GM19395 (cell line): Measurements from ENCODE around the gene CTNNA2.
A peak's percentile ranks its signal among the peaks of the same experiment; 100 is the strongest.

Source experiments
- ATAC-seq: cut with Tn5 transposase; IDR thresholded peaks from one replicate; pipeline ENCODE4 v1.9.1; 2021; ENCODE audit warnings: mild to moderate bottlenecking, moderate library complexity; ENCODE audit not compliant: unreplicated experiment

The CTNNA2 gene

GRCh38 chr2:79915455-79915854, 402.6 kb downstream of the CTNNA2 start:
- no peak for ATAC-seq

DNA sequence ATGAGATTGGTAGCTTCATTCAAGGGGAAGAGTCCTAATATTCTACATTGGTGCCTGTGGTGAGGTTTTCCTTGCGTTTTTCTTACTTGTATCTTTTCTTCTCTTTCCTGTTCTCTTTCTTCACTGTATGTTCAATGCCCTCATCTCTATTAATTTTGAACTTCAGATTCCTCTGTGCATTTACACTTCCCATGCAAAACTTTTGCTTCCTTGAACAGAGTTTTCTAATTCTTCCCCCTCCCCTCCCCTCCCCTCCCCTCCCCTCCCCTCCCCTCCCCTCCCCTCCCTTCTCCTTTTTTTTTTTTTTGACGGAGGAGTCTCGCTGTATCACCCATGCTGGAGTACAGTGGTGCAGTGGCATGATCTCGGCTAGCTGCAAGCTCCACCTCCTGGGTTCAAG, 403.4 kb downstream of the CTNNA2 start:
- ATAC-seq = no peak

DNA sequence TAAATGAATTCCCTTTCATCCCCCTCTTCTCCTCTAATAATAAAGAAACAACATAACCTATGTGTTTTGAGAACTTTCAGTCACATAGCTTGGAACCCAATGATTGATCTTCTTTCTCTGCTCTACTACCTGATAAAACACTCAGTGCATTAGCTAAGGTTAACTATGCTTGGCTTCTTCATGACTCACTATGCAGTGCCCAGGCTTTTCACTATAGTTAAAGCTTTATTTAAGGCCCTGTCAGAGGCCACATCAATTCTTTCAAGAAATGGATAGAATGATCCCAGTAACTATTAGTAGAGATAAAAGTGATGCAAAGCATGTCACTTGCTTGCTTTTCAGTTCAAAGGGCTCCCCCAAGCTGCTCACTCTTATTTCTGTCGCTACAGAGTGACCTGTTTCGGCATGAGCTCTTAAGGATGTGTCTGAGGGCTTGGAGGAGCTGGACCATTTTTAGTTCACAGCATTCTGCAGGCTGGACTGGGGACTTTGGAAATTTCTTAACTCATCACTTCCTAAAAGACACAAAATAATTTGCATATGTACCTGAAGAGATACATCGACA, 407.7 kb downstream of the CTNNA2 start:
- no peak for ATAC-seq

GRCh38 chr2:79929624-79930023, 416.8 kb downstream of the CTNNA2 start:
- ATAC-seq = no peak

DNA sequence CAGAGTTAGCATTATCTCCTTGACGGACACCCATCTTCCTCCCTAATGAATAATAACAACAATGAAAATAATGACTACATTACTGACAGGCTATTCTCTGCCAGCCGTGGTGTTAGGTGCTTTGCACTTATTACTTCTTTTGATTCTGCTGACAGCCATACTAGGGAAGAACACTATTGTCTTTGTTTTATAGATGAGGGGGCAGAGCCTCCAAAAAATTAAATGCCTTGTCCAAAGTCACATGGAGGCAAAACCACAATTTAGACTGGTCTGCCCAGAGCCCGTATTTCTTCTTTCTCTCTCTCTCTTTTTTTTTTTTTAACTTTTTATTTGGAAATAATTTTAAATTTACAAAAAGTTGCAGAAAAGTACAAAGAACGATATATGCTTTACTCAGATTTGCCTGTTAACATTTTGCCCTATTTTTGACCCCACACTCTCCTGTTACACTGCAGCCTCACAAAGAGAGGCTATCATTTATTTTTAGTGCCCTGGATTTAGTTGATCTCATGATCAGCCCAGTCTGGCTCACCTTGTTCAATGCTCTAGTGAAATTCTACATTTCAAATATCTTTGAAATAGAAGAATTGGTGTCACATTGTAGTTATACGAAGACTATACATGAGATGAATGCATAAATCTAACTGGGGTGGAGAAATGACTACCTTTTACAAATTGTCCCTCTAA, 422.3 kb downstream of the CTNNA2 start:
- no peak for ATAC-seq

GRCh38 chr2:79935771-79936657, 423.2 kb downstream of the CTNNA2 start:
- ATAC-seq = peak; percentile 81

DNA sequence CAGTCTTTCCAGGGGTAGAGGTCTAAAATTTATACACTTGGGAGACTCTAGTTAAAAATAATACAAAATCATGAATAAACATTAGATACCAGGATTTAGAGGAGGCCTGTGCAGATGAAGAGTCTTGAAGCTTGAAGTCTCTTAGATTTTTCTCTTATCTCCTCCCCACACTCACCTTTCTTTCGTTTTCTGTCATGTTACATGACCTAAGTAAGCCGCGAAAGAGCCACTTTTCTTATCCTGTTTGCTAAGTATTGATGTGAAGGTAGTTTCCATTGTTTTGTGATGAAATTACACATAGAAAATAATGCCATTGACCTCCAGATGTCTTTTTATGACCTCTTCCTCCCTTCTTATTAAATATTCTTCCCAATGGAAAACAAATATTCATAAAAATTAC, 423.9 kb downstream of the CTNNA2 start:
- ATAC-seq = no peak

GRCh38 chr2:79938648-79939047, 425.8 kb downstream of the CTNNA2 start:
- ATAC-seq = no peak

DNA sequence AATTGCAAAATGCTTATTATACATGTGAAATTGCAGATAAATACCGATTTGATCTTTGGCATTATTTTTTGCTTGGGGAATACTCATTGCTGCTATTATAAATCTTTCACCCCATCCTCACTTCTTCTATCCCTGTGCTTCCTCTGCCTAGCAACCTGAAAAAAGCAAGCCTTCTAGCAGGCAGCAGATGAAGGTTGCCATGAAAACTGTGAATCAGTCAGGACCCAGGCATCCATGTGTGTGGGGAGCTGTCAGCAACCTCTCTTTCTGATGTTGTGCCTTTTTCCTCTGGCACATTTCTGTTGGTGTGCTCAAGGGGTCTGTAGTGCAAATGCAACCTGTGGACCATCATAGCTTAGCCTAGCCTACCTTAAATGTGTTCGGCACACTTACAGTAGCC, 427.5 kb downstream of the CTNNA2 start:
- no peak for ATAC-seq

- no peak for ATAC-seq
Measured at GRCh38 chr2:79941179-79941578, 428.3 kb downstream of the CTNNA2 start.

- ATAC-seq = no peak
Measured at GRCh38 chr2:79944205-79944604, 431.4 kb downstream of the CTNNA2 start.

GRCh38 chr2:79945653-79946445, 433.0 kb downstream of the CTNNA2 start:
- ATAC-seq = no peak

- ATAC-seq = no peak
Measured at GRCh38 chr2:79947751-79948150, 434.9 kb downstream of the CTNNA2 start.

- no peak for ATAC-seq
Measured at GRCh38 chr2:79950526-79950925, 437.7 kb downstream of the CTNNA2 start.

DNA sequence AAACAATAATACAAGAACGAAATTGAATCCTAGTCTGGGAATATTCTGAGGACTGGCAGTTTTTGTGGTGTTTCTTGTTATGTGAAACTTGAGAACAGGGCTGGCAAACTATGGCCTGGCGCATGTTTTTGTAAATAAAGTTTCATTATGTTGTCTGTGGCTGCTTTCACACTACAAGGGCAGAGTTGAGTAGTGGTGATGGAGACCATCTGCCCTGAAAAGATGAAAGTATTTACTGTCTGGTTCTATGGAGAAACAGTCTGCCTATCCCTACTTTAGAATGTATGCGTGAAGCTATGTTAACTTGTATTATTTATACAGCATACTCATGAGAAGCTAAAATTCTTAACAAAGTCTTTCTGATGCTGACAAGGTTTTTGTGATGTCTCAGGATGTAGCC, 439.8 kb downstream of the CTNNA2 start:
- ATAC-seq = no peak

DNA sequence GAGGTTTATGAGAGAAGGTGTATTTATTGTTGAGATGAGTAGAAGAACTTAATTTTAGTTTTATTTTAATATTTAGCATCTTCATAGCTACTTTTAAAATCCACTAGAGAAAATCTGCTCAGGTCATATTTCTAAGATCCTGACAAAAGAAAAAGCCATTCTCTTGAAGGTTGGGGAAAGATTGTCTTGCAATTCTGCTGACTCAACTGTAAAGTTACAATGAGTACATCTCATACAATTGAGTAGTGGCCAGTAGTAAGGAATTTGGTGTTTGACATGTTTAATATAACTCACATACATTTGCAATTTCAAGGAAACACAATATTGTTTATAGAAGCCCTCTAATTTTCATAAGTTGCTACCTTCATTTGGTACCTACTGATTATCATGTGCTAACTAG, 447.2 kb downstream of the CTNNA2 start:
- no peak for ATAC-seq

GRCh38 chr2:79960519-79960918, 447.7 kb downstream of the CTNNA2 start:
- no peak for ATAC-seq

DNA sequence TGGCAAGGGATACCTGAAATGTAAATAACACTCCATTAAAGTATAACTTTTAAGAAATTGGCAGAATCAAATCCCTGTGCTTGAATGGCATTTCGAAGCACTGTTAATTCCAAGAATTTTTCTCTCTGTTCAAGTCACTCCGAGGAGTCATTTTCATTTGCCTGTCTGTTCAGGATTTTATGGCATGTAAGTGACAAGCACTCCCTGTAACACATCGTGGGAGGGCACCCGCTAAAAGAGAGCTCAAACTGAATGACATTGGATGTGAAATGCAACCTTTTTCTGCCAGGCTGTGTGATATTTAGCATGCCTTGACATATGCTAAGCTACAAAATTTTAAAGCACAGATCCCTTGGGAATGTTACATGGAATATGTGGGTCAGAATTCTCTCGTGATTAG, 452.1 kb downstream of the CTNNA2 start:
- no peak for ATAC-seq

DNA sequence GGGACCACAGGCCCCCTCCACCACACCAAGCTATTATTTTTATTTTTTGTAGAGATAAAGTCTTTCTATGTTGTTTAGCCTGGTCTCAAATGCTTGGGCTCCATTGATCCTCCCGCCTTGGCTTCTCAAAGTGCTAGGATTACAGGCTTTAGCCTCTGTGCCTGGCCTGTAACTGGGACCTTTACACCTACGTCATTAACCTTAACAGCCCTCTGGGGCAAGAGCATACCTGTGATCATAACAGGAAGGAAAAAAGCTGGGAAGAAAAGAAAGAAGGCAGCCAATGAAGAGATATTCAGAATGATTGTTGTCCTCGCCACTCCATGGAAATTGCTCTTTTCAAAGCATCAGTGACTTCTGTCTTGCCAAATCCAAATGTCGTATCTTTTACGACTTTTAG, 453.5 kb downstream of the CTNNA2 start:
- no peak for ATAC-seq

DNA sequence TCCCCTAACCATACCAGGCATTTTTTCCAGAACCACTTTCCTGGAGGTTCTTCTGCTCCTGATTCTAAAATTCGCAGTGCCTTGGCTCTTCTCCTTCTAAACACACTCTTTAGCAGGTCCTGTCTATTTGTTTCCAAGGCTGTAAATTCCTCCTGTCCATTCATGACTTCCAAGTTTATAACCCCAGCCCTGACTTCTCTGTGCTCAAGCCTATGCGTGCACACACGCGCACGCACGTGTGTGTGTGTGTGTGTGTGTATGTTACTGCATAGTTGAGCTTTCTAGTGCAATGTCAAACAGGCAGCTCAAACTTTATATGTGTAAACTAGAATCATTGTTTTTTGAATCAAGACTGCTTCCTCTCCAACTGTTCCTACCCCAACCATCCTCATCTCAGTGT, 454.0 kb downstream of the CTNNA2 start:
- no peak for ATAC-seq

- no peak for ATAC-seq
Measured at GRCh38 chr2:79971807-79972206, 459.0 kb downstream of the CTNNA2 start.
